Measurements from ENCODE around the gene ADA.

The ADA gene

GRCh38 chr20:44619294-44619693 is 32.2 kb downstream of the ADA start:
- Histone ChIP-seq H3K4me1 (ENCODE audit: insufficient read depth, low read length) (peaks cover 30% of the 10 kb centered on the region), H3K9ac (ENCODE audit: low read length) (no peak overlapping the region), H3K27ac (ENCODE audit: low read depth, low read length) (no peak overlapping the region), H3K9me3 (ENCODE audit: low read length) (no peaks in the 10 kb centered on the region), H3K4me3 (ENCODE audit: low read depth in 1 of 2, low read length in 2 of 2) (no peak overlapping the region), H3K36me3 (ENCODE audit: insufficient read depth, low read length) (peaks cover 74% of the 10 kb centered on the region), H3K27me3 (ENCODE audit: control insufficient read depth in 1 of 2, insufficient read depth in 2 of 2, low read length in 2 of 2) (no peaks in the 10 kb centered on the region)

GRCh38 chr20:44618318-44618731 is 33.2 kb downstream of the ADA start:
- no peak overlapping the region for H3K9ac ChIP-seq (ENCODE audit: low read length)
- peaks cover 79% of the 10 kb centered on the region for H3K36me3 ChIP-seq (ENCODE audit: insufficient read depth, low read length)
- H3K9me3 ChIP-seq (ENCODE audit: low read length): no peaks in the 10 kb centered on the region
- no peak overlapping the region for H3K4me3 ChIP-seq (ENCODE audit: low read depth in 1 of 2, low read length in 2 of 2)
- no peak overlapping the region for H3K27ac ChIP-seq (ENCODE audit: low read depth, low read length)
- H3K4me1 ChIP-seq (ENCODE audit: insufficient read depth, low read length): peaks cover 37% of the 10 kb centered on the region
- no peaks in the 10 kb centered on the region for H3K27me3 ChIP-seq (ENCODE audit: control insufficient read depth in 1 of 2, insufficient read depth in 2 of 2, low read length in 2 of 2)

GRCh38 chr20:44616604-44616964 is 34.9 kb downstream of the ADA start:
- H3K27ac ChIP-seq (ENCODE audit: low read depth, low read length): no peak overlapping the region
- no peaks in the 10 kb centered on the region for H3K9me3 ChIP-seq (ENCODE audit: low read length)
- peaks cover 37% of the 10 kb centered on the region for H3K4me1 ChIP-seq (ENCODE audit: insufficient read depth, low read length)
- no peaks in the 10 kb centered on the region for H3K27me3 ChIP-seq (ENCODE audit: control insufficient read depth in 1 of 2, insufficient read depth in 2 of 2, low read length in 2 of 2)
- no peak overlapping the region for H3K9ac ChIP-seq (ENCODE audit: low read length)
- H3K36me3 ChIP-seq (ENCODE audit: insufficient read depth, low read length): peaks cover 67% of the 10 kb centered on the region
- no peak overlapping the region for H3K4me3 ChIP-seq (ENCODE audit: low read depth in 1 of 2, low read length in 2 of 2)

- Histone ChIP-seq H3K4me3 (ENCODE audit: low read depth in 1 of 2, low read length in 2 of 2) (no peak overlapping the region), H3K9me3 (ENCODE audit: low read length) (no peaks in the 10 kb centered on the region), H3K27me3 (ENCODE audit: control insufficient read depth in 1 of 2, insufficient read depth in 2 of 2, low read length in 2 of 2) (no peaks in the 10 kb centered on the region), H3K27ac (ENCODE audit: low read depth, low read length) (no peak overlapping the region), H3K36me3 (ENCODE audit: insufficient read depth, low read length) (peaks cover 65% of the 10 kb centered on the region), H3K4me1 (ENCODE audit: insufficient read depth, low read length) (peaks cover 37% of the 10 kb centered on the region), H3K9ac (ENCODE audit: low read length) (no peak overlapping the region)
Measured at GRCh38 chr20:44615876-44616603, 35.5 kb downstream of the ADA start.

GRCh38 chr20:44615169-44615791 is 36.2 kb downstream of the ADA start:
- Histone ChIP-seq H3K4me3 (ENCODE audit: low read depth in 1 of 2, low read length in 2 of 2) (no peak overlapping the region), H3K27ac (ENCODE audit: low read depth, low read length) (peak overlapping the region; percentile 10)

GRCh38 chr20:44614525-44614924 is 37.0 kb downstream of the ADA start:
- Histone ChIP-seq H3K4me1 (ENCODE audit: insufficient read depth, low read length) (peaks cover 46% of the 10 kb centered on the region), H3K27me3 (ENCODE audit: control insufficient read depth in 1 of 2, insufficient read depth in 2 of 2, low read length in 2 of 2) (no peaks in the 10 kb centered on the region), H3K36me3 (ENCODE audit: insufficient read depth, low read length) (peaks cover 51% of the 10 kb centered on the region), H3K9ac (ENCODE audit: low read length) (peak overlapping the region; percentile 19), H3K4me3 (ENCODE audit: low read depth in 1 of 2, low read length in 2 of 2) (no peak overlapping the region), H3K9me3 (ENCODE audit: low read length) (no peaks in the 10 kb centered on the region), H3K27ac (ENCODE audit: low read depth, low read length) (peak overlapping the region; percentile 10)

More at GRCh38 chr20:44615169-44615791, 36.2 kb downstream of the ADA start:
- peaks cover 58% of the 10 kb centered on the region for H3K36me3 ChIP-seq (ENCODE audit: insufficient read depth, low read length)
- H3K9ac ChIP-seq (ENCODE audit: low read length): no peak overlapping the region
- no peaks in the 10 kb centered on the region for H3K9me3 ChIP-seq (ENCODE audit: low read length)
- H3K27me3 ChIP-seq (ENCODE audit: control insufficient read depth in 1 of 2, insufficient read depth in 2 of 2, low read length in 2 of 2): no peaks in the 10 kb centered on the region
- peaks cover 39% of the 10 kb centered on the region for H3K4me1 ChIP-seq (ENCODE audit: insufficient read depth, low read length)

- Histone ChIP-seq H3K9ac (ENCODE audit: low read length) (no peak overlapping the region), H3K4me1 (ENCODE audit: insufficient read depth, low read length) (peaks cover 54% of the 10 kb centered on the region), H3K36me3 (ENCODE audit: insufficient read depth, low read length) (peaks cover 42% of the 10 kb centered on the region), H3K4me3 (ENCODE audit: low read depth in 1 of 2, low read length in 2 of 2) (no peak overlapping the region), H3K27me3 (ENCODE audit: control insufficient read depth in 1 of 2, insufficient read depth in 2 of 2, low read length in 2 of 2) (no peaks in the 10 kb centered on the region), H3K27ac (ENCODE audit: low read depth, low read length) (peak overlapping the region; percentile 29), H3K9me3 (ENCODE audit: low read length) (no peaks in the 10 kb centered on the region)
Measured at GRCh38 chr20:44613575-44613974, 37.9 kb downstream of the ADA start.

GRCh38 chr20:44610313-44610962 is 41.1 kb downstream of the ADA start:
- Histone ChIP-seq H3K27ac (ENCODE audit: low read depth, low read length) (no peak overlapping the region), H3K27me3 (ENCODE audit: control insufficient read depth in 1 of 2, insufficient read depth in 2 of 2, low read length in 2 of 2) (no peaks in the 10 kb centered on the region), H3K9ac (ENCODE audit: low read length) (no peak overlapping the region), H3K4me3 (ENCODE audit: low read depth in 1 of 2, low read length in 2 of 2) (no peak overlapping the region), H3K4me1 (ENCODE audit: insufficient read depth, low read length) (peaks cover 35% of the 10 kb centered on the region), H3K9me3 (ENCODE audit: low read length) (no peaks in the 10 kb centered on the region), H3K36me3 (ENCODE audit: insufficient read depth, low read length) (peaks cover 10% of the 10 kb centered on the region)

GRCh38 chr20:44609516-44610312 is 41.8 kb downstream of the ADA start:
- peaks cover 5% of the 10 kb centered on the region for H3K36me3 ChIP-seq (ENCODE audit: insufficient read depth, low read length)
- H3K27ac ChIP-seq (ENCODE audit: low read depth, low read length): peak overlapping the region; percentile 81
- peaks cover 28% of the 10 kb centered on the region for H3K4me1 ChIP-seq (ENCODE audit: insufficient read depth, low read length)
- no peaks in the 10 kb centered on the region for H3K9me3 ChIP-seq (ENCODE audit: low read length)
- H3K27me3 ChIP-seq (ENCODE audit: control insufficient read depth in 1 of 2, insufficient read depth in 2 of 2, low read length in 2 of 2): no peaks in the 10 kb centered on the region
- H3K4me3 ChIP-seq (ENCODE audit: low read depth in 1 of 2, low read length in 2 of 2): peak overlapping the region; percentile 23 to 78
- H3K9ac ChIP-seq (ENCODE audit: low read length): peak overlapping the region; percentile 65

GRCh38 chr20:44609006-44609515 is 42.4 kb downstream of the ADA start:
- peak overlapping the region; percentile 65 for H3K9ac ChIP-seq (ENCODE audit: low read length)
- H3K36me3 ChIP-seq (ENCODE audit: insufficient read depth, low read length): peaks cover 3% of the 10 kb centered on the region
- peak overlapping the region in 1 of 2 donors; percentile 78 for H3K4me3 ChIP-seq (ENCODE audit: low read depth in 1 of 2, low read length in 2 of 2)
- peak overlapping the region; percentile 81 for H3K27ac ChIP-seq (ENCODE audit: low read depth, low read length)
- H3K9me3 ChIP-seq (ENCODE audit: low read length): no peaks in the 10 kb centered on the region
- H3K27me3 ChIP-seq (ENCODE audit: control insufficient read depth in 1 of 2, insufficient read depth in 2 of 2, low read length in 2 of 2): no peaks in the 10 kb centered on the region
- peaks cover 21% of the 10 kb centered on the region for H3K4me1 ChIP-seq (ENCODE audit: insufficient read depth, low read length)

All from muscle layer of colon (tissue), 2 donors.